Activated naive CD4-positive, alpha-beta T cell treated with anti-CD3 and anti-CD28 coated beads, Interleukin-2, amount 50 U/mL, for 16 hours (primary cell): ENCODE results near the gene GAMT.

ENCODE experiments used
- DNase-seq: peaks from one replicate; pipeline ENCODE4 v3.0.0-alpha.2; 2020

Gene GAMT

DNA sequence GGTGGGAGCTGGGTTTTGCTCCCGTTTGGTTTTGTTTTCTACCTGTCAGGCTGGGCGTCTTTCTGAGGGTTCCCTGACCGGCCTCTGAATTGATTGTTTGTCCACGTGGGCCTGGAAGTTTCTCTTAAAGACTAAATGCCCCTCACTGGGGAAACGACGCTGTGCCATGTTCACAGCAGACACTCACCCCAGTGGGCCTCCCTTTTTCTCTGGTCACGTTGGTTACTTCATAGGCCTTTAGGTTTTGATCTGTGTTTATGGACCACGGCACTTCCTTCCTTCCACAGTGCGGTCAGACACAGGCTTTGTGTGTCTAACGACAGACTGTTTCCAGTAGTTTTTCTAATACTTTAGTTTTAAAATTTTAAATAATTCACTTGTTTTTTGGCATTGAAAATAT lies 37.7 kb downstream of the GAMT start:
- no peak for DNase-seq

DNA sequence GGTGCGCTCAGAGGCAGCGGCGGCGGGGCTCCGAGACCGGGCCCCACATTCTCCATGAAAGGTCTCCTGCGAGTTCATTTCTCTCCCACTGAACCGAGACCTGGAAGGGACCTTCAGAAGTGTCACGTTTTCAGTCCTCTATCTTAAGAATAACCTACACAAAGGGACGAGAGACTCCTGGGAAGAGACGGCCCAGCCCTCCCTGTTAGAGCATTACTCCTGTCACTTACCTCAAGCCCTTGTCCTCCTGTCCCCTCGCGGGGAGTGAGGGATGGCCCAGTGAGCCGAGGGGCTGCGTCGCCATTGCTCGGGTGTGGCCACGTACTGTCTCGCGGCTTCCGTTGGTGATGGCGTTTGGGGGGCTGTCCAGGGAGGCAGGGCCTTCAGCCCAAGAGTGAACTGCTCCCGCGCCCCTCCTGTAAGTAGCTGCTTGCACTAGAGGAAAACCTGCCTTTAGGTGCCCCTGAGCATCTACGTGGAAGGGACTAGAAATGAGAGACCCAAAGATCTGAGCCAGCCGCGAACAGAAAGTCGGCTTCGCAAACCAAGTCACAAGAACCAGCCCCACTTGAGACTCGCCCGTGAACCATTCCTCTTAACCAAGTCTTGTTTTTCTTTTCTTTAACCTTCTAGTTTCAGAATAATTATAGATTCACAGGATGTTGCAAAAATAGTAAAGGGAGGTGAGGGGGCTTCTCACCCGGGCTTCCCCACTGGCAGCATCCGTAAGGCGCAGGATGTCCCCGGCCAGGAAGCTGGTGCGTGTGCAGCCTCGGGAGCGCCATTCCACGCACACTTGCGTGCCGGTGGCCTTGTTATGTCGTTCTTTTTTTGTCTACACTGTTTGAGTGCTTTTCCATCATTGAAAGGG lies 38.7 kb downstream of the GAMT start:
- DNase-seq, result no peak

DNA sequence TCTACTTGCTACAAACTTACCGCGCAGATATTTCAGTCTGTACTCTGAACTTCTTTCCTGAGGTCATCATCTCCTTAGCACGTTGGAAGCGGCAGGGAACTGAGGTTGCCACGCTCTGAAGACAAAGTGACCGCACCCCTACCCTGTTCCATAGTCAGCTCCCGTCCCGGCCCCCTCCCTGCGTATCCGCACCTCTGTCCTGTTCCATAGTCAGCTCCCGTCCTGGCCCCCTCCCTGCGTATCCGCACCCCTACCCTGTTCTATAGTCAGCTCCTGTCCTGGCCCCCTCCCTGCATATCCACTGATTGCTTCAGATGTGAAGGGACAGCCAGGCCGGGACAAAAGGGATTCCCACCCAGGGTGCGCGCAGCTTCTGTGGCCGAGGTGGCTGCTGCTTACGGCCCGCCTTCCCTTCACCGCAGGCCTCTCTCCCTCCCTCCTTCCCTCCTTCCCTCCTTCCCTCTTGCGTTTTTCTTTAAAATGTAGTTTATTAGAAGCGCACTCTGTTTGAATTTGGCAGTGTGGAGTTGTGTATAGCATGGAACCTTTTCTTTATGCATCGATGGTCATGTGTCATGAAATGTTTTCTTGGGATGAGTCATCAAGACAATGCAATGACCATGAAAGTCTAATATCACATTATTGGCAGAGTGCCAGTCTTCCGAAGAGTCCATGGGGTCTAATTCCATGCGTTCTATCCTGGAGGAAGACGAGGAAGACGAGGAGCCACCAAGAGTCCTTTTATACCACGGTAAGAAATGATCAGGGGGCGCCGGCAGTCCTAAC lies 39.5 kb downstream of the GAMT start:
- DNase-seq, result no peak

DNA sequence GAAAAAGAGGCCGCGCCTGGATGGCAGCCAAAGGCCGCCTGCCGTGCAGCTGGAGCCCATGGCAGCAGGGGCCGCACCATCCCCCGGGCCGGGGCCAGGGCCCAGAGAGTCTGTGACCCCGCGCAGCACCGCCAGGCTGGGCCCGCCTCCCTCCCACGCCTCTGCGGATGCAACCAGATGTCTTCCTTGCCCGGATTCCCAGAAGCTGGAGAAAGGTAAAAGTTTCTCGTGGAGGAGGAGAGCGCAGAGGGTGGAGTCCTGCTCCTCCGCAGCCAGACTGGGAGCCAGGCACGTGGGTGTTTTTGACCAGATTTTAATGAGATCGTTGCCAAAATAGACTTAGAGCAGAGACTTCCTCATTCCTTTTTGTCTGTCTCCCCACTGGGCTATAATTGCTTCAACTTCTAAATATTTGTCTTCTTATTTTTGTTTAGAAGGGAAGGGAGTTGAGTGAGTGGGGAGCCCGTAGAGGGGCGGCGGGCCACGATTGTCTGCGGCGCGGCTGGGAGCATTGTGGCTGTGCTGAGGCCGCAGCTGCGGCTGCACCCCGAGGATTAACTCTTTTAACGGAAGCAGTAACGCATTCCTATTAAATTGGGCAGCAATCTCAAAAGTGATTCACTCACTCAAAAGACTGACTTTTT lies 40.4 kb downstream of the GAMT start:
- DNase-seq, result no peak

DNA sequence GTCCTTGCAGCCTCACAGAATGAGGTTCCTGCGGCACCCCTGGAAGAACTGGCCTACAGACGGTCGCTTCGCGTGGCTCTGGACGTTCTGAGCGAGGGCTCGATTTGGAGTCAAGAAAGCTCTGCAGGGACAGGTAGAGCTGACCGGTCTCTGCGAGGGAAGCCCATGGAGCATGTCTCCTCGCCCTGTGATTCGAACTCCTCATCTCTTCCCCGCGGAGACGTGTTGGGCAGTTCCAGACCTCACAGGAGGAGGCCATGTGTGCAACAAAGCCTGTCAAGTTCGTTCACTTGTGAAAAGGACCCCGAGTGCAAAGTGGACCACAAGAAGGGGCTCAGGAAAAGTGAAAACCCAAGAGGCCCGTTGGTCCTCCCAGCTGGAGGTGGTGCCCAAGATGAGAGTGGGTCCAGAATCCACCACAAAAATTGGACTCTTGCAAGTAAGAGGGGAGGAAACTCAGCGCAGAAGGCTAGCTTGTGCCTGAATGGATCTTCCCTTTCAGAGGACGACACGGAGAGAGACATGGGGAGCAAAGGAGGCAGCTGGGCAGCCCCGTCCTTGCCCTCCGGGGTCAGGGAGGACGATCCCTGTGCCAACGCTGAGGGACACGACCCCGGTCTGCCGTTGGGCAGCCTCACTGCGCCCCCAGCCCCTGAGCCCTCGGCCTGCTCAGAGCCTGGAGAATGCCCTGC lies 41.1 kb downstream of the GAMT start:
- DNase-seq, result no peak

DNA sequence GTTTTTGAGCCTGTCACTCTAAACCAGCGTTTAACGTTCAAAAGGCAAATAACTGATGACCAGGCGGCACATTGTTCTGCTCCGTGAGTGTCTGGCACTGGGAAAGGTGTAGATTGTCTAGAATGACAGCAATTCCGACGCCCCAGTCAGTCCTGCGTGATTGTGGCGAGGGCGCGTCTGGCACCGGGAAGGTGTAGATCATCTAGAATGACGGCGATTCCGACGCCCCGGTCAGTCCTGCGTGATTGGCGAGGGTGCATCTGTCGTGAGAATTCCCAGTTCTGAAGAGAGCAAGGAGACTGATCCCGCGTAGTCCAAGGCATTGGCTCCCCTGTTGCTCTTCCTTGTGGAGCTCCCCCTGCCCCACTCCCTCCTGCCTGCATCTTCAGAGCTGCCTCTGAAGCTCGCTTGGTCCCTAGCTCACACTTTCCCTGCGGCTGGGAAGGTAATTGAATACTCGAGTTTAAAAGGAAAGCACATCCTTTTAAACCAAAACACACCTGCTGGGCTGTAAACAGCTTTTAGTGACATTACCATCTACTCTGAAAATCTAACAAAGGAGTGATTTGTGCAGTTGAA lies 43.7 kb downstream of the GAMT start:
- DNase-seq, result no peak

DNA sequence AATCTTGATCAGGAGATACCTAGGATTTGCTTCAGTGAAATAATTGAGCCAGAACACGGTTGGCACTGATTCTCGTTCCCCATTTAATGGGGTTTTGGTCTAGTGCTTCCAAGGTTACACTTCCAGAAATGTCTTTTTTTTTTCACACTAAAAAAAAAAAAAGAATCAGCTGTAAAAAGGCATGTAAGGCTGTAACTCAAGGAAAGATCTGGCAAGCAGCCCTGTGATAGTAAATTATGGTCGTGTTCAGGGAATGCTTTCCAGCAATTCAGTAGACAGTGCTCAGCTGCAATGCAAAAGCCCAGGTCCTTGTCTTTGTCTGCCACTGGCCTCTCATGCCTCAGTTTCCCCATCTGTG lies 44.9 kb downstream of the GAMT start:
- DNase-seq, result no peak

DNA sequence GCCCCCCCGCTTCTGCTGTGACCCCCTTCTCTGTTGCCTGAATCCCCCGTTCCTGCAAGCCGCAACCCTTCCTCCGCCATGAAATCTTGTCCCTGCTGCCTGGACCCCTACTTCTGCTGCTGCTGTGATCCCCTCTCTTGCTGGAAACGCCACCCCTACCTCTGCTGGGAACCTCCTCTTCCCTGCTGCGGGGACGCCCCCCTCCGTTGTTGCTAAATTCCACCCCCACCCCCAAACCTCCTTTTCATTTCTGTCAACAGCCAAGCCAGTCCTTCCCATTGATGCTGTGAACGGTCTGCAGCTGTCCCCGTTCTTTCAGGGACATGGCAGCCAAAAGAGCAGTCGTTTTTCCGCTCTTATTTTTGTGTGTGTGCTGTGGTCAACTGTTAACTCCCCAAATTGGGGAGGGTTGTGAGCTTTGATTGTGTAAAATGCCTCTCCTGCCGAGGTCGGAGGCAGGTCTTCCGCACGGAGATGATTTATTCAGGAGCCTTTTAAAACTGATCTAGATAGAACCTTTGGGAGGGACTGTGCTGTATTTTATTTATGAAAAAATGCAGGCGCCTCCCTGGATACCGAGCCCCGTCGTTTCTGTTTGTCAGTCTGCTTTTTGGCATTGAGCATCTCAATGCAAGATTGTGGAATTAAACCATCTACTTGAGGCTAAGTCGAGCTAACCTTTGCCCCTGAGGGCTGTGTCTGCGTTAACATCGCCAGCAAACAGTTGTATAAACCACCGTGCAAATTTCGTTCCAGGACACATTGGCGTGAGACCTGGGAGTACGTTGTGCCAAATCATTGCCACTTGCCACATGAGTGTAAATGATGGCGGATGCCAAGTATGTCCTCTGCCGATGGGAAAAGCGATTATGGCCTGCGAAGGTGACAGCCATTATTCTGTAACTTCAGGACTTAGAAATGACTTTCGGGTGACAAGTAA lies 45.5 kb downstream of the GAMT start:
- no peak for DNase-seq

DNA sequence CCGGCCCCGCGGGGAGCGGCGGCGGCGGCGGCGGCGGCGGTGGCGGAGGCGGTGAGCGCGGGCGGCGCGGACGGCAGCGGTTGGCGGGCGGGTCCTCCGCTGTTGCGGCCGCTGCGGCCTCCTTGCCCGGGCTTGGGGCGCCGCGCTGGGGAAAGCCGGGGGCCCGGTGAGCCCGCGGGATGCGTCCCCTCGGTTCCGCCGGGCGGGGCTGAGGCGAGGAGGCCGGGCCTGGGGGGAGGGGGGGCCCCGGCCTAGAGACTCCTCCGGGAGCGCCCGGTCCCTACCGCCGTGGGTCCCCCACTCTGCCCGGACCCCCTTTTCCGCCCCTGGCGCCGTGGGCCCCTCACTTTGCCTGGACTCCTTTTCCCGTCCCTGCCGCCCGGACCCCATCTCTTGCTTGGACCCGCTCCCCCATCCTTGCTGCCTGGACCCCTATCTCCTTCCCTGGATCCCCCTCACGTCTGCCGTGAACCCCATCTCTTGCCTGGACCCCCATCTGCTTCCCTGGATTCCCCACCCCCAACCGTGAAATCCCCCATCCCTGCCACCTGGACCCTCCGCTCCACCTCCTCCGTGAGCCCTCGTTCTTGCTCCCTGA lies 46.3 kb downstream of the GAMT start:
- no peak for DNase-seq

DNA sequence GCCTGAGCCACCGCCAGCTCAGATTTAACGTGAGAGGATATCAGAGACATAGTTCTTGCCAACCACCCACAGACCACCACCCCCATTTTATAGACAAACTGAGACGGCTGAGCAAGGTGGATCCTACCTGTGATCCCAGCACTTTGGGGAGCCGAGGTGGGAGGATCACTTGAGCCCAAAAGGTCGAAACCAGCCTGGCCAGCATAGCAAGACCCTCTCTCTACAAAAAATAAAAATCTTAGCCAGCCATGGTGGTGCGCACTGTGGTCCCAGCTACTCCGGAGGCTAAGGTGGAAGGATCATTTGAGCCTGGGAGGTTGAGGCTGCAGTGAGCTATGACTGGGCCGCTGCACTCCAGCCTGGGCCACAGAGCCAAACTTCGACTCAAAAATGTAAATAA lies 48.2 kb downstream of the GAMT start:
- no peak for DNase-seq

DNA sequence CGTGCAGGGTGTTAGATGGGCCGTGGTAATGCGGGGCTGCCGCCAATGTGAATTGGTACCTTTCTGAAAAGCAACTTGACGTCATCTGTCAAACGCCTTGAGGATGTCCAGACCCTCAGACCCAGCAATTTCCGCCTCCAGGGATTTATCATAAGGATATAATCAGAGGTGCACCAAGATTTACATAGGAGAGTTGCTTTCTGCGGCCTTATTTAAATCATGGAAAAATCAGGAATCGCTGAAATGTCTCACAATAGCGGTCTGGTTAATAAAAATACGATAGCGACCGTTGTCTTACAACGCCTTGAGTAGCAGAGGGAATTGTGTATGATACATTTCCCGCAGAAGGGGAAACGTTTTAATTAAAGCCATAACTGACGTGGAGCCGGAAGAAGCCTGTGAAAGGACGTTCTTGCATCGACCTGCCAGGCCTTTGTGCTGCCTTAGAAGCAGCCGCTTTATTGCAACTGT lies 49.9 kb downstream of the GAMT start:
- no peak for DNase-seq

DNA sequence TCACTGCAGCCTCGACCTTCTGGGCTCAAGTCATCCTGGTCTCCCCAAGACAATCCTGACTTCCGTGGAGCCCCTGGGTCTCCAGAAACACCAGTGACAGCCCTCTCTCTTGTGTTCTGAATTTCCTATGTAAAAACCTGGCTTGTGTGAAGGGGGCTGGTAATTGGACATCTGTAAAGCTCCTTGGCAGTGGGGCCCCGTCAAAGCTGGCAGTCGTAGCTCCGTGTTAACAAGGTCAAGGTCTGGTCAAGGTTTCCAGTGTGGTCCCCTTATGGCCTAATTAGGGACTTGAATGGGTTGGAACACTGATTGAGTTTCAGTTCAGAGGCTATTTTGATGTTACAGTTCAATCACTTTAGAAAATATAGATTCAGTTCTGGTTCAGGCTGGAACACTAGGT lies 50.5 kb downstream of the GAMT start:
- no peak for DNase-seq

DNA sequence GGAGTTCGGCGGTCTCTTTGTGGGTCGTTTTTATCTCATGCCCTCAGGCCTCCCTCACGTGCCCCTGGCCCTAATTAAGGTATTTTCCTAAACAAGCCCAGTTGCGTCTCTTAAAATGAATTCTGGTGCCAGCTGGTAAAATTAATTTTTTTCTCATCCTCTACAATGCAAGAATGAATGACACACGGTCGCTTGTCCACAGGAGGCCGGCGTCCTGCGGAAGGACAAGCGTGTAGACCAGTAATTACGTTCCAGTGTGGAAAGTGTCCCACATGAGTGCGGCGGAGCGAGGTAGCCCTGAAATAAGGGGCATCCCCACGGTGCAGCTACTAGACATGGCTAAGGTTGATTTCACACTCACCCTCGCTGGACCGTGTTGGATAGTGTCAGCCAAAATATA lies 52.1 kb downstream of the GAMT start:
- DNase-seq, result no peak
